COR-L47 (cell line): ENCODE data around the gene CCDC91.

ENCODE experiments used
- DNase-seq: peaks from one replicate; lab custom pipeline; 2025; lab: John Stamatoyannopoulos, UW

The CCDC91 gene, protein sequence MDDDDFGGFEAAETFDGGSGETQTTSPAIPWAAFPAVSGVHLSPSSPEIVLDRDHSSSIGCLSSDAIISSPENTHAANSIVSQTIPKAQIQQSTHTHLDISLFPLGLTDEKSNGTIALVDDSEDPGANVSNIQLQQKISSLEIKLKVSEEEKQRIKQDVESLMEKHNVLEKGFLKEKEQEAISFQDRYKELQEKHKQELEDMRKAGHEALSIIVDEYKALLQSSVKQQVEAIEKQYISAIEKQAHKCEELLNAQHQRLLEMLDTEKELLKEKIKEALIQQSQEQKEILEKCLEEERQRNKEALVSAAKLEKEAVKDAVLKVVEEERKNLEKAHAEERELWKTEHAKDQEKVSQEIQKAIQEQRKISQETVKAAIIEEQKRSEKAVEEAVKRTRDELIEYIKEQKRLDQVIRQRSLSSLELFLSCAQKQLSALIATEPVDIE

DNA sequence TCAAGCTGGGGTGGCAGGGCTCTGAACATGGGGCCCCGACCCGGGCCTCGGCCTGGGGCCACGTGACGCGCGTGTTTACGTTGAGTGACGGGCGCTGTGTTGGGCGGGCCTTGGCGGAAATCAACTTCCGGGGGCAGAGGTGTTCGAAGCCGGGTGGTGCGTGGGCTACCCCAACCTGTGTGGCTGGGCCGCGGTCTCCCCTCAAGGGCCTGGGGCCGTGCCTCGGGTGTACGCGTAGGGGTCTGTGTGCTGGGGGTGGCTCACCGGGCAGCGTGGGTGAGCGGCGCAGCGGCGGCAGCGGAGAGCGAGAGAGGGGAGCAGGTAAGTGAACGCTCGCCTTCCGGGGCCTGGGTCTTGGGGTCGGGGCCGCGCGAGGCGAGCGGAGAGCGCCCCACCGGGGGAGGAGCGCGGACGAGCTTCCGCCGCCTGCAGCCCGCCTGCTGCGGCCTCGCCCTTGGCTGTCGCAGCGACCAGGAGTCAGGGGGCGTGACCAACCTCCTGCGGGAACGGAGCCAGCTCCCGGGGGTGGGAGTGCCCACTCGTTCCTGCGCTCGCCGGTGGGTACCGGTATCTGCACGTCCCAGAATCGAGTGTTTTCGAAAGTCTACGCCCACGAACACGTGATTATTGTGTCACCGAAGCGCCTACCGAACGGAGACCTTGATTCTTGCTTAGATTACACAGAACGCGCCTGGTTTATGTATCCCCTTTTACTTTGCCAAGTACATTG lies at the start of gene CCDC91:
CCDC91 (plus strand) TSS at position 136 of the 730 bp plus-strand sequence. CDS start 66,760 bp downstream, outside the sequence.
- no peak for DNase-seq

DNA sequence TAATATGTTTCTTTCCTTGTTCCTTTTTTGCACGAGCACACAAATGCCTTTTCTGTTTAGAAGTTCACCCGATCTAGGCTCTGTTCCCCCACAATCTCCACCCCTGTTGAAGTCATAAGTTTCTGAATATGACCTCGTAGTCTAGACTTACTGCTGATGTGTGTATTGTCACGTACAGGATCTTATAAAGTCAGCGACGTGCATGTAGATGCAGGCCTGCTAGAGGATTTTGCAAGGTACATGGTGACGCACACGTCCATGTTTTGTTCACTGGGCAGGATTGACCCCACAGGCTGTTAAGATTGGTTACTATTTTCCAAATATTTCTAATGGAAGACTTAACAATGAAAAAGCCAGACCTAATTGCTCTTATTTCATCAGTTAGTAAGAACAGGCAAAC lies 46.2 kb upstream of the CCDC91 start:
- DNase-seq: no peak

DNA sequence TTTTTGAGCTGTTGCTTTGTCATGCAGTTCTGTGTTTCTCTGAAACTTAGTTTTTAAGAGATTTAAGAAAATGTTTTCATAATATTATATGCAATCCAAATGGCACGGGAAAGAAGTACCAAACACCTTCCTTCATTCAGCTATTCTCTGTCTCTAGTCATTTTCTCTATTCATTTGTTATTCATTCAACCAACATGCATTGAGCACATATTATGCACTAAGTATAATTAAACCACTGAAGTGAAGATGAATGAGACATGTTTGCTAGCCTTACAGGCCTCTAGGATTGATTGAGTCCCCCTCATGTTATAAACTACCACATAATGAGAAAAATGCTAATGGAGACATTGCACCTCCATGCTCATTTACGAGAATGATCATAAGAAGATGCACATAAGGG lies 45.7 kb upstream of the CCDC91 start:
- no peak for DNase-seq

DNA sequence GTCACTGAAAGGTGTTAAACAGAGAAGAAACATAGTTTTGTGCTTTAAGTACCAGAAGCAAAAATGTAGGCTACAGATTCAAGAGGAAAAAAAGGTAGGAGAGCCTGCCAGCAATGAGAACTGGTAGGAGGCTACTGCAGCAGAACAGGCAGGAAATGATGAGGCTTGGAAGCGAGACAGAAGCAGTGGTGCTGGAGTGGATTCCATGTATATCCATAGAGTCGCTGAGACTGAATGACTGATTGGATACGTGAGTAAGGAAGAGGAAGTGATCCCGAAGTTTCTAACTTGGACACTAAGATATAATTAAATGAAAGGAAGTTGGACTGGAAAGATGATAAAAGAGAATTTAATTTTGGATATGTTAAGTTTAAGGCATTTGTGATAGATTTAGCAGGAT lies 45.0 kb upstream of the CCDC91 start:
- DNase-seq: no peak

DNA sequence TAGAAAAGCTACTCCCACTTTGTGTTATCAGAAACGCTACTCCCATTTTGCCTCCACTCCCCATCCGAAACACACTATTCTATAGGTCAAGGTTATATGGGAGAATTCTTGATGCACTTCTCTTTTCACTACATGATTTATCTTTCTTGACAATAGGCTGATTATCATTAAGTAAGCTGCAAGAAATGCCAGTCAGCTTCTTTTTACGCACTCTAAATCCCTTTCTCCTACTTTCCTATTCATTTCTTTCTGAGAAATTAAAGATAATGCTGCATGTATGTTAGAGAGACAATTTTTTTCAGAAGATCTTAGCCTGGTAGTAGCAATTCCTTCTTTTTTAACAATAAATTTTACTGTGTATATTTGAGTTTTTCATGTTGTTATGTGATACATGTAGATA lies 41.0 kb upstream of the CCDC91 start:
- no peak for DNase-seq

DNA sequence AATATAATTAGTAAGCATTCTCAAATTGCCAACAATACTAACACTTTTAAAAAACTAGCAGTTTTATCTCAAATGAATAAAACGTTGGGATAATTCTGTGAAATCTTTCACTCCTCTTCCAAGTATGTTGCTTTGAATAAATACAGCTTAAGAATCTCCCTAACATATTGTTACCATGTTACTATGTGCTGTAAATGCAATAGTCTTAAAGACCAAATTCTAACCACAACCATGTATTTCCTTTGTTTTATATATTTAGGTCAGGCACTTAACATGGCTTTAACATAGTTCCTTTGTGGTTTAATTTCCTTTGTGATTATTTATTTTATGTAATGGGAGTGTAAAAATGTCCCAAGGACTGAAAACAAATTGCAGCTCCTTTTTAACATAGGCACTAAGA lies 33.9 kb upstream of the CCDC91 start:
- DNase-seq: no peak

DNA sequence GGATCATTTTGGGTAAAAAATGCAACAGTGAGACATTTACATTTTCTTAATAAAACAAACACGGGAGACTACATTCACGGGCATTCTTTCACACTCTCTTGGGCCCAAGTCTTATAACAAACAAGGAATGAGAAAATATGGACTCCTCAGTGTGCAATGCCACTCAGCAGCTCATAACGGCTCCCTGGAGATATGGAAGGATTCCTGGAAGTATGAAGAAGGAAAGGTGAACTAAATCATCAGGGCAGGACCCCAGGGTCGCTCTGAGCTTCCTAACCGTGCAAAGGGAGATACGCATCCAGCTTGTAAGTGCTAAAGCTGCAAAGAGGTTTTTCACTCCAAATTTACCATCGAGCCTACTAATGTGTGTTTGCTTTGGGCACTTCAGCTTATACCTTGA lies 33.5 kb upstream of the CCDC91 start:
- DNase-seq: no peak

DNA sequence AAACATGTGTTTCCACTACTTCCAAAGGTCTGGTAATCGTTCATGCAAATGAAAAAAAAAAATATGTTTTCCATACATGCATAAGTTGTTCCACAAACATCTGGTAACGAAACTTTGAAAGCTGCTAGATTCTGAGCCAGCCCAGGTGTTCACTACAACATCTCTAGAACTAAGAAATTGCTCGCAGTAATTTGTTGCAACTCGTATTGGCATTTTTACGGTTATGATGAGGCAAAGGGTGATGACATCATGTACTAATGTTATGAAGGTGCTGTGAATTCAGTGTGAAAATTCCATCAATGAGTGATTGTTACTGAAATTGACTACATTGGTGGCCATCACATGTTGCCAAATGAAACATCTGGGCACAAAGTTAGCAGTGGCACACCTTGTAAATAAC lies 31.9 kb upstream of the CCDC91 start:
- DNase-seq: no peak

DNA sequence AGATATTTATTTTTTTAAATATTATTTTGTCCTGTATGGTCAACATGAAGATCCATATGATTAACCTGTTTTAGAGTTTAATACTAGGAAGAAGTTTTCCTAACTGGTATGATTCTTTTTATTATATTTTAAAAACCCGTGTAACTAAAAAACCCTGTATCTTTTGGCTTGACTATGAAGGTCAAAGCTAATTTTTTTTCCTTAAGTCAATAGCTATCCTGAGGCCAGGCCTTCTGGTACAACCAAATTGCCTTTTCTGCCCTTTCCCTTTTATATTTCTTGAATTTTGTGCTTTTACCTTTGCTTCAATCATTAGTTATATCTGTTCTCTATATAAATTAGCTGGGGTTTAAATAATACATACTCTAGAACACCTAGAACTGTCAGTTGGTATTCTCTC lies 30.6 kb upstream of the CCDC91 start:
- DNase-seq: no peak

DNA sequence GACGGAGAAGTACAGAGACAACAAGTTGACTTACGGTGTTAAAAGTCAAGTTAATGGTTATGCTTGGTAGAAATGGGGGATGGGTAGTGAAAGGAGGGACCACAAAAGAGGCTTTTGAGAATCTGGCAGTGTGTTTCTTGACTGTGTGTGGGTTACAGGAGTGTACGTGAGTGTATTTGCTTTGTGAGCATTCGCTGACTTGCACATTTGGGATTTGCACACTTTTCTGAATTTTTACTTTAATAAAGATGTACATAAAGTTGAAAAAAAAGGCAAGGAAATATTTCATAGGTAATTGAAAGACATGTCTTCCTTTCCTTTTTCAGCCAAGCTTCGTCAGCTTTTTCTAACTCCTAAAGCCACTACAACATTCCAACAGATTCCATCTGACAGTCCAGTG lies 28.6 kb upstream of the CCDC91 start:
- no peak for DNase-seq

DNA sequence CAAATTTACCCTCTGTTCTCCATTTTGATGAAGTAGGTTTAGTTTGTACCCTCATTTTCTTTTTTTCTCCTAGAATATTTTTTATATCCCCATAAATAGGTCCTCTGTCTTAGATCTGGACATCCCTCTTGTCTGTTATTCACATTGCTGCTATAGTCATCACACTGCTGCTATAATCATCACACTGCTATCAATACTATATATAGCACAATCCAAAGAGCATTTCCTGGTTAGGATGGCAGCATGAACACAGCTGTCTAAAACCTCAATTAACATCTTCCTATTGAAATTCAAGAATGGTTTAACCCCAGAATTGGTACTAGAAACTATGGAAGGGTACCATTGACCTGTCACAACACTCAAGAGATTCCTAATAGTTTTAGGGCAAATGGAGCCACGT lies 27.6 kb upstream of the CCDC91 start:
- no peak for DNase-seq

DNA sequence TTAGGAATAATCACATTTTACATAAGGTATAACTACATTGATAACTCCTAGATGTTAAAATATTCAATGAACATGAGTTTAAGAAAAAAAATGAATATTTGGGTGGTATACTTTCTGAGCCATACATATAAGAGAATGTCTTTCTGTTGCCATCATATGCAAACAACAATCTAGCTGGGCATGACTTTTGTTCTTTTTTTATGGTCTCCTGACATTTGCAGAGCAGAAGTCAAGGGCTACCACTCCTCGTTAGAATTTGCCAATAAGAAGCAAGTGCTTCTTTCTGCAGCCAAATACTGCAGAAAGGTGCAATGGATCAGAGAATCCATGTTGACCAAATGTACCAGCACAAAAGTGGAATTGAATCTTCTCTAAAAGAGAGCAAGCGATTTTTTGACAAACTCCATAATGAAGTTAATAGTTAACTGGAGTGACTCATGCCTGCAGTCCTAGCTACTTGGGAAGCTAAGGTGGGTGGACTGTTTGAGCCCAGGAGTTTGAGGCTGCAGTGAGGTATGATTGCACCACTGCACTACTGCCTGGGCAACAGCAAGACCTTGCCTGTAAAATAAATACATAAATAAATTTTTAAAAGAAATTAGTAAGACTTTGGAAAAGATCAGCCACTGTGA lies 25.5 kb upstream of the CCDC91 start:
- no peak for DNase-seq

DNA sequence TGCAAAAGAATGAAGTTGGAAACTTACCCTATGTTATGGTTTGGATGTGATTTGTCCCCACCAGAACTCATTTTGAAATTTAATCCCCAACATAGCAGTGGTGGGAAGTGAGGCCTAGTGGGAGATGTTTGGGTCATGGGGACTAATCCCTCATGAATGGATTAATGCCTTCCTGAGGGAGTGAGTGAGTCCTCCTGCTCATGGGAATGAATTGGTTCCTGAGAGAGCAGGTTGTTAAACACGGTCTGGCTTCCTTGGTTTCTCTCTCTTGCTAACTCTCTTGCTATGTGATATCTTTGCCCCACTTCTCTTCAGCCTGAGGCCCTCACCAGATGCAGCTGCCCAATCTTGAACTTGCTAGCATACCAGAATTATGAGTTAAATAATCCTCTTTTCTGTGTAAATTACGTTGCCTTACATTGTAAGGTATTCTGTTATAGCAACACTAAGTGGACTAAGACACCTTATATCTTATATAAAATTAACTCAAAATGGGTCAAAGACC lies 22.2 kb upstream of the CCDC91 start:
- DNase-seq: no peak

DNA sequence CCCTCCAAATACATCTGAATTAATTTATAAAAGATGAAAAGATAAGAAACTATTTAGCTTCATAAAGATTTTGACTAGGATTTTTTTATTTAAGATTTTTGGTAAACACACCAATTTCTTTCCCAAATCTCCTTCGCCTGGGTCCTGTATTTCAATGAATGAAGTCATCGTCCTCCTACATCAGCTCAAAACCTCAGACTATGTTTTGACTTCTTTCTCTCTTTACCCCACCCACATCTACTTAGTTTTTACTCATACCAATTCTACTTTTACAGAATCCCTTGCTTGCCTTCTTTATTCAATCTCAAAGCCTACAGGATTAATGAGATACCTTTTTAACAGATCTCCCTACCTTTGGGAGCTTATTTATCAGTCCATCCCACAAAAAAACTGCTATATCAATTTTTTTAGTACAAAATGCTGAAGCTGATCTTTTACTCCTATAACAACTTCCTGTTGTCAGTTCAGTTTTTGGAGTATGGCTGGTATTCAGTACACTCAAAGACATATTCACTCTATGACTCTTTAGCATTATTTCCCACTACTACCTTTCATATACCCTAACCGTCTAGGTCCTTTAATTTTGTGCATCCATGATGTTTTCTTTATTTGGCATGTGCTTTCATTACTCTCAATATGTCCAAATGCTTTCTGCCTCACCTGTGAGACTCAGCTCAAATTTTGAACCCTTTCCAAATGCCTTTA lies 18.7 kb upstream of the CCDC91 start:
- DNase-seq: no peak

DNA sequence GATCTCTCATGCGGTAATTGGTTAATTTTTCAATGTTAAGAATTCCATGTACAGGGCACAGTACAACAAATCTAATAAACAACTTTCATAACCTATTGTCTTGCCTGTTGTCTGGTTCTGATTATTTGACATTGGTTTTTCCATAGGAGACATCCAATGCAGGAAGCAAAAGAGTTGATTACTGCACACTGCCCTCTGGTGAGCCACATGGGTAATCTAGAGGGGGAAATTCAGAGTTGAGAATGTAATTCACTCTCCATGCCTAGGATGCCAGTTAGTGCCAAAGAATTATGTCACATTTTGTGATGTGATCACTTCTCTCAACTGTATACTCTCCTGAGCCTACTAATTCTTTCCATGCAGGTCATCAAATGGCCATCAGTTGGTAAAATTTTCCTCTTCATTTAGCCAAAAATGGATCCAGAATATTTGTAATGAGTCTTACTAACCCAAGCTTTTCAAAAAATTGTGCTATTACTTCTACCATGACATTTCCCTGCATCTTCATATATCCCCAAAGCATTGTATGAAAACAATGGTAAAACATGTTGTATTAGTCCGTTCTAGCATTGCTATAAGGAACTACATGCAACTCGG lies 17.7 kb upstream of the CCDC91 start:
- no peak for DNase-seq

DNA sequence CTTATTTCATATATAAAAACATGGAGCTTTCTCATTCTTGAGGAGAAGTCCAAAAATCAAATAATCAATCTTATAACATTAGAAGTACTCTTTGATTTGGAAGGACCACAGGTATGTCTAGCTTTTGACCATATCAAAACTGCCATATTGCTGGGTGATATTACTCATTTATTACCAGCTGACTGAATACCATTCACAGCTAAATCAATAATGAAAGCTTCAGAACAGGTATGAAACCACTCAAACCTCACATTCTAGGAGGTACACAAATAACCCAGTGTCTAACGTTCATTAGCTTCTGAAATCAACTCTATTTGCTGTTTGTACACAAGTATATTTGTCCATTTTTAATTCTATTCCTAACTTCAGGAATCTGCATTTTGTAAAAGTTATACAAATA lies 16.8 kb upstream of the CCDC91 start:
- DNase-seq: no peak

DNA sequence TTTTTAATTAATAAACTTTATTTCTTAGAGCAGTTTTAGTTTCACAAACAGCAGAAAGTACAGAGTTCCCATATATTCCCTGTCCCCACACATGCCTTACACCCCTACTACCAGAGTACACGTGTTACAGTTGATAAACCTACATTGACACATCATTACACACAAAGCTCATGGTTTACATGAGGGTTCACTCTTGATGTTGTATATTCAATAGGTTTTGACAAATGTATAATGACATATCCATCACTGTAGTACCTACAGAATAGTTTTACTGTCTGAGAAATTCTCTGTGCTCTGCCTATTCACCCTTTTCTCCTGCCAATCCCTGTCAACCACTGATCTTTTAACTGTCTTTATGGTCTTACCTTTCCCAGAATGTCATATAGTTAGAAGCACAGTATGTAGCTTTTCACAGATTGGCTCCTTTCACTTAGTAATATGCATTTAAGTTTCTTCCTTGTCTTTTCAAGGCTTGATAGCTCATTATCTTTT lies 15.1 kb upstream of the CCDC91 start:
- DNase-seq: no peak

DNA sequence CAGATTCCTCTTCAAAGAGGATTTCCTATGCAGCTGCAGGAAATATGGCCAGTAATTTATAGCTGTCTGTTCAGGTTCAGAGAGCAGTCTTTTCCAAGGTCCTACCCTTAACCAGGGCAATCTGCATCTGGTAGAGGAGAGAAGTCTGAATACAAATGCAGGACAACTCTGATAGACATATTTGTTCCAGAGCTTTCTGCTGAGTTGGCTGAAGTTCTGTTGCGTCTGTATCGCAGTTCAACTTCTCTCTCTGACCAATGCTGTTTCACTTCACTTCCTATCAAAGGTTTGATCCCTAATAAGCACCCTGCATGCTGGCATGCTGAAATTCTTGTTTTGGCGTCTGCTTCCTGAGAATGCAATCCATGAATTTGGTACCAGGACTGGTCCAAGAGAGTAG lies 14.0 kb upstream of the CCDC91 start:
- DNase-seq: no peak

DNA sequence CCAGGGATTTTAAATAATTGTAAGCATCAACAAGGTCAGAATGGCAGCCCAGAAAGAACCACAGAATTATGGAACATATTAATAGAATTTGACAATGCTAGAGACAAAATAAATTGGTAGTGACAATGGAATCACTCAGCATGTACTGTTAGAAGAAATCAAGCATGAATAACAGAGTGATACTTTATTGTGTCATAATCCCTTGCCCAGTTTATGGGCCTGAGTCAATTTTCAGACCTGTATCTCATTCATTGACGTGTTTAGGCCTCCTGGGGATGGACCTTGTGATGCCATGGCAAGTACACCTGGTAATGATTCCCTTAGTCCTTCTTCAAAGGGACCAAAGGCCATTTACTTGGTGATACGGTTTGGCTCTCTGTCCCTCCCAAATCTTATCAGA lies 12.8 kb upstream of the CCDC91 start:
- DNase-seq: no peak

DNA sequence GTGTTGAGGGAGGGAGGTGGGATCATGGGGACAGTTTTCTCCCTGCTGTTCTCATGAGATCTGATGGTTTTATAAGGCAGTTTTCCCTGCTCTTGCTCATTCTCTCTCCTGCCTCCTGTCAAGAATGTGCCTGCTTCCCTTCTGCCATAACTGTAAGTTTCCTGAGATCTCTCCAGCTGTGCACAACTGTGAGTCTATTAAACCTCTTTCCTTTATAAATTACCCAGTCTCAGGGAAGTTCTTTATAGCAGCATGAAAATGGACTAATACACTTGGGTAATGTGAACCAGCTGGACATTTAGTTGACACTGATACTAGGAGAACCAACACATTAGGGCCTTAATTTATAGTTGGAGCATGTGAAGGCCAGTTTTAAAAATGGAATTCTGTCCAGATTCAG lies 12.4 kb upstream of the CCDC91 start:
- DNase-seq: no peak

DNA sequence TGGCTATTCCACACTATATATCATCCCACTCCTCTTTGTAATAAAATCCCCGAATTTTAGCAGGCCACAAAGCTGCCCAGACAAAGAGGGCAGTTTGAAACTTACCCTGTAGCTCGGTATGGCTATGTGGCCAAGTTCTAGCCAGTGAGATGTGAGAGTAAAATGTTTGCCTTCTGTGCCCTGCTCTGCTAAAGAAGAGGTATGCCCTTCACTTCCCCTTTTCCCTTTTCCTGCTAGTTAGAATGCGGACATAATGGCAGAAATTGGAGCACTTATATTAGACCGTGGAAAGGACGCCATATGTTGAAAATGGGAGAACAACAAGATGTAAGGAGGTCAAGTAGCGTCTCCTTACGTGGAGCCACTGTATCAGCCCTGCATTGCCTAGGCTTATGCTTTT lies 11.5 kb upstream of the CCDC91 start:
- DNase-seq: no peak

DNA sequence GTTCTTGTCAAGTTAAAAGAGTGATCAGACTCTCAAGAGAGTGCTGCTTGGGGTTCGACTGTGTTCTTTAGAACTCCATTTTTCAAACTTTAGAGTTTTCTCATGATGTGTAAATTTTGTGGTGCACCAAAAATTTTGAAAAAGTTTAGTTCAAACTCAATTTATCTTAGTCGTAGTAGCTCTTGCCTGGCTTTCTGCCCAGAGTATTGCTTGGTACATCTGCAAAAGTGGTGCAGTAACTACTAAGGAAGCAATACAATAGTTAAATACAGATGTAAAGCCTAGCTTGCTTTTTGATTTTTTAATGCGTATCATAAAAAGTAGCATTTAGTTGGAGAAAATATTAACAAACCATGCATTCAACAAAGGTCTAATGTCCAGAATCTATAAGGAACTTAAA lies 9.5 kb upstream of the CCDC91 start:
- no peak for DNase-seq
